H9 (cell line): ENCODE results near the gene TBC1D22A. TPM values are rescaled to one million over a fixed set of nuclear protein-coding genes. Genes with fewer than 3 reads are reported as not detected.

Experiments
- DNase-seq: peaks from one replicate; pipeline ENCODE4 v3.0.0-alpha.2; 2017
- H2AFZ ChIP-seq: one replicate; pipeline ENCODE4 v1.6.1; 2013; ENCODE audit warnings: mild to moderate bottlenecking, low read length, control low read depth, moderate library complexity
- H2AK5ac ChIP-seq: 2 replicates; pipeline ENCODE4 v1.6.1; 2013; ENCODE audit warnings: low read length, control low read depth, mixed read lengths; ENCODE audit not compliant: insufficient read length
- H2BK120ac ChIP-seq: one replicate; pipeline ENCODE4 v1.6.1; 2013; ENCODE audit warnings: low read depth, mild to moderate bottlenecking, low read length, control low read depth, inconsistent platforms; ENCODE audit not compliant: poor library complexity, severe bottlenecking
- H2BK12ac ChIP-seq: 2 replicates; pipeline ENCODE4 v1.6.1; 2013; ENCODE audit warnings: low read length, control low read depth, mixed read lengths, low read depth; ENCODE audit not compliant: insufficient read length
- H2BK15ac ChIP-seq: 2 replicates; pipeline ENCODE4 v1.6.1; 2013; ENCODE audit warnings: low read depth, low read length, control low read depth
- H2BK20ac ChIP-seq: one replicate; pipeline ENCODE4 v1.6.1; 2013; ENCODE audit warnings: low read depth, mild to moderate bottlenecking, low read length, control low read depth, inconsistent platforms; ENCODE audit not compliant: poor library complexity, severe bottlenecking
- H2BK5ac ChIP-seq: 2 replicates; pipeline ENCODE4 v1.6.1; 2013; ENCODE audit warnings: low read length, control low read depth, mixed read lengths; ENCODE audit not compliant: insufficient read length
- H3K14ac ChIP-seq: 2 replicates; pipeline ENCODE4 v1.6.1; 2013; ENCODE audit warnings: low read length, control low read depth; ENCODE audit not compliant: insufficient read depth
- H3K18ac ChIP-seq: 2 replicates; pipeline ENCODE4 v1.6.1; 2013; ENCODE audit warnings: low read depth, mild to moderate bottlenecking, mixed read lengths, low read length, control low read depth; ENCODE audit not compliant: insufficient read length
- H3K23ac ChIP-seq: 2 replicates; pipeline ENCODE4 v1.6.1; 2013; ENCODE audit warnings: low read length, control low read depth, mixed read lengths, low read depth; ENCODE audit not compliant: insufficient read length
- H3K23me2 ChIP-seq: 2 replicates; pipeline ENCODE4 v1.6.1; 2013; ENCODE audit warnings: low read depth, mild to moderate bottlenecking, mixed read lengths, low read length, control low read depth; ENCODE audit not compliant: insufficient read length, poor library complexity, severe bottlenecking
- H3K27ac ChIP-seq: 2 replicates; pipeline ENCODE4 v1.5.1; 2013; ENCODE audit warnings: low read length, control low read depth, mixed read lengths, low read depth; ENCODE audit not compliant: insufficient read length
- H3K27me3 ChIP-seq: 2 replicates; pipeline ENCODE4 v1.6.1; 2013; ENCODE audit warnings: low read length, control low read depth, inconsistent platforms; ENCODE audit not compliant: insufficient read depth
- H3K4ac ChIP-seq: 2 replicates; pipeline ENCODE4 v1.6.1; 2013; ENCODE audit warnings: low read depth, mild to moderate bottlenecking, control low read depth, inconsistent platforms, low read length, moderate library complexity
- H3K4me1 ChIP-seq: 2 replicates; pipeline ENCODE4 v1.6.1; 2013; ENCODE audit warnings: low read length, control low read depth, inconsistent platforms; ENCODE audit not compliant: insufficient read depth
- H3K4me2 ChIP-seq: 2 replicates; pipeline ENCODE4 v1.6.1; 2013; ENCODE audit warnings: low read length, control low read depth, mixed read lengths; ENCODE audit not compliant: insufficient read length, insufficient read depth
- H3K56ac ChIP-seq: 2 replicates; pipeline ENCODE4 v1.6.1; 2013; ENCODE audit warnings: low read depth, mild to moderate bottlenecking, mixed read lengths, low read length, control low read depth; ENCODE audit not compliant: insufficient read length
- H3K79me1 ChIP-seq: 2 replicates; pipeline ENCODE4 v1.6.1; 2013; ENCODE audit warnings: low read depth, mild to moderate bottlenecking, moderate library complexity, low read length, control low read depth, inconsistent platforms; ENCODE audit not compliant: insufficient read depth, poor library complexity, severe bottlenecking
- H3K79me2 ChIP-seq: 2 replicates; pipeline ENCODE4 v1.6.1; 2013; ENCODE audit warnings: low read length, control low read depth, inconsistent platforms; ENCODE audit not compliant: insufficient read depth
- H3K9ac ChIP-seq: 2 replicates; pipeline ENCODE4 v1.6.1; 2013; ENCODE audit warnings: low read length, control low read depth, mixed read lengths; ENCODE audit not compliant: insufficient read length; ENCODE audit errors: extremely low read depth
- H3K9me3 ChIP-seq: one replicate; pipeline ENCODE4 v1.6.1; 2013; ENCODE audit warnings: low read depth, low read length, inconsistent platforms; ENCODE audit not compliant: control insufficient read depth
- H3T11ph ChIP-seq: one replicate; pipeline ENCODE4 v1.6.1; 2013; ENCODE audit warnings: mild to moderate bottlenecking, low read length, control low read depth, inconsistent platforms
- H4K20me1 ChIP-seq: one replicate; pipeline ENCODE4 v1.6.1; 2013; ENCODE audit not compliant: control insufficient read depth, insufficient read length, insufficient read depth
- H4K5ac ChIP-seq: 2 replicates; pipeline ENCODE4 v1.6.1; 2013; ENCODE audit warnings: low read depth, mild to moderate bottlenecking, mixed read lengths, low read length, control low read depth; ENCODE audit not compliant: insufficient read length
- H4K8ac ChIP-seq: replicated peaks from 2 replicates; pipeline ENCODE4 v1.6.1; 2013; ENCODE audit warnings: low read length, control low read depth, mixed read lengths, low read depth; ENCODE audit not compliant: insufficient read length
- H4K91ac ChIP-seq: 2 replicates; pipeline ENCODE4 v1.6.1; 2013; ENCODE audit warnings: low read depth, mild to moderate bottlenecking, moderate library complexity, mixed read lengths, low read length, control low read depth; ENCODE audit not compliant: insufficient read length
- H3K27ac Mint-ChIP-seq, 3 experiments: 2 replicates in 2 of 3; 3 replicates in 1 of 3; pipeline ENCODE4 v1.8.0; 2020 to 2021; ENCODE audit warnings: mixed read lengths in 3 of 3, mild to moderate bottlenecking in 1 of 3, moderate library complexity in 1 of 3
- H3K27me3 Mint-ChIP-seq: 2 replicates; pipeline ENCODE4 v1.8.0; 2021; ENCODE audit warnings: low read depth, mild to moderate bottlenecking, moderate library complexity, mixed read lengths
- H3K36me3 Mint-ChIP-seq, 3 experiments: 2 replicates in 2 of 3; 3 replicates in 1 of 3; pipeline ENCODE4 v1.8.0; 2020 to 2021; ENCODE audit warnings: low read depth in 3 of 3, mixed read lengths in 3 of 3; ENCODE audit not compliant: insufficient read depth in 1 of 3
- H3K4me1 Mint-ChIP-seq, 2 experiments: 2 replicates each; pipeline ENCODE4 v1.8.0; 2020; ENCODE audit warnings: mixed read lengths in 2 of 2
- H3K4me3 Mint-ChIP-seq, 2 experiments: 2 replicates in 1 of 2; 3 replicates in 1 of 2; pipeline ENCODE4 v1.8.0; 2020 to 2021; ENCODE audit warnings: mild to moderate bottlenecking in 2 of 2, mixed read lengths in 2 of 2, moderate library complexity in 1 of 2
- H3K9me3 Mint-ChIP-seq, 2 experiments: 2 replicates in 1 of 2; 3 replicates in 1 of 2; pipeline ENCODE4 v1.8.0; 2020; ENCODE audit warnings: mild to moderate bottlenecking in 2 of 2, mixed read lengths in 2 of 2, moderate library complexity in 1 of 2
- CTCF ChIP-seq: fragments of 200-600 bp; sonication (generic); conservative IDR thresholded peaks from 3 replicates; pipeline ENCODE4 v1.8.0; 2021; ENCODE audit warnings: antibody characterized with exemption, mild to moderate bottlenecking
- WGBS: extraction: QIAGEN DNeasy Blood & Tissue Kit; methylation state at CpG from one replicate; pipeline ENCODE4 v1.1.7; 2013; ENCODE audit warnings: missing lambda C conversion rate, low lambda C conversion rate, mixed read lengths; ENCODE audit not compliant: insufficient read length; ENCODE audit errors: extremely low coverage; 5-methylcytosine and 5-hydroxymethylcytosine counted together
- total RNA-seq: library from RNA; stranded (reverse); gene quantifications from 2 replicates; pipeline ENCODE4 v1.2.1, GENCODE V29; 2021

The TBC1D22A gene
- total RNA-seq, 1 experiment from 2014 or later: 20.8 TPM

DNA sequence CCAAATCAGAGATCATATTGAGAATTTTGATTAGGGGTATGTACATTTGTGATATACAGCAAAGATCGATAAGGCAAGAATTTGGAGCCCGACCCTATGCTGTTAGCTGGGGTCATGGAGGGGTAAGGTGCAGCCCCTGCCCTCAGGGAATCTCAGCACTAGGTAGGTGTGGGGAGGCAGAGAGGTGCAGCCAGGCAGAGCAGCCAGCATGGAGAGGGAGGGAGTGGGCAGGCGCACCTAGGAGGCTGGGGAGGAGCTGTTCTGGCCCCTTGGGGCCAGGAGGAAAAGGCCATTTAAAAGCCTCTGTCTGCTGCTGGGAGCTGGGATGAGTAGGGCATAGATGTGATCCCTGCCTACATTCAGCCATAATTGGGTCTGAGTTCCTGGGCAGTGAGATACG, 293.0 kb downstream of the TBC1D22A start:
- Mint-ChIP-seq H3K4me1 (peaks cover 5 to 19% of the 10 kb centered on the region in 2 experiments), H3K36me3 (peaks cover 0 to 6% (median 2%) of the 10 kb centered on the region in 3 experiments; a peak in 3 of 7 replicates), H3K27me3 (no peaks in the 10 kb centered on the region; the same call in 1 of the 2 replicates), H3K4me3 (no peak overlapping the region), H3K27ac (peak overlapping the region in 2 of 3 experiments; percentile 12 to 61; a peak in 3 of 7 replicates), H3K9me3 (no peaks in the 10 kb centered on the region)
- Histone ChIP-seq H4K5ac (no peak overlapping the region), H3T11ph (no peak overlapping the region), H3K14ac (no peak overlapping the region), H2BK20ac (no peak overlapping the region), H3K9ac (no peak overlapping the region), H2BK120ac (no peak overlapping the region), H2BK12ac (no peak overlapping the region), H4K91ac (no peak overlapping the region), H3K4ac (no peak overlapping the region), H3K4me1 (no peaks in the 10 kb centered on the region), H2BK5ac (no peak overlapping the region), H3K23me2 (no peaks in the 10 kb centered on the region), H3K56ac (no peak overlapping the region), H3K9me3 (no peaks in the 10 kb centered on the region), H2BK15ac (no peak overlapping the region), H3K23ac (no peak overlapping the region), H4K8ac (no peak overlapping the region), H3K79me1 (no peaks in the 10 kb centered on the region), H2AFZ (no peak overlapping the region), H3K18ac (no peak overlapping the region), H3K79me2 (no peaks in the 10 kb centered on the region), H3K27ac (no peak overlapping the region), H4K20me1 (no peaks in the 10 kb centered on the region), H3K4me2 (no peak overlapping the region), H3K27me3 (no peaks in the 10 kb centered on the region), H2AK5ac (no peak overlapping the region)
- DNase-seq: no peak
- TF ChIP-seq CTCF: no peak
- WGBS: no CpG with 5 or more reads among the region's 4 CpGs
